Endothelial cell of umbilical vein (primary cell): Measurements from ENCODE around the gene SECISBP2. TPM values are rescaled to one million over a fixed set of nuclear protein-coding genes. Genes with fewer than 3 reads are reported as not detected.

Experiments used
- BruUV-seq: library from RNA; stranded (reverse); fragments of 400-500 nt; replicated peaks from 2 replicates; lab custom pipeline; 2021; lab: Mats Ljungman, UMichigan
- CTCF ChIA-PET: fragments of 300-600, 350-600 bp; sonication (Branson Sonifier 250); formaldehyde crosslinking; loops from one replicate; lab custom pipeline; 2021; ENCODE audit warnings: antibody characterized with exemption, inconsistent platforms; lab: Charles Lee
- POLR2A ChIA-PET: fragments of 300-600, 350-600 bp; sonication (Branson Sonifier 250); formaldehyde crosslinking; loops from one replicate; lab custom pipeline; 2021; ENCODE audit warnings: antibody characterized with exemption, inconsistent platforms; lab: Charles Lee
- DNase-seq: peaks from one replicate; pipeline ENCODE4 v3.0.0-alpha.2; 2011; ENCODE audit warnings: low read depth, low spot score
- FAIRE-seq: peaks from 2 replicates; lab custom pipeline; 2011; peaks lifted over from hg19 to GRCh38; lab: Jason Lieb, UNC
- H2AFZ ChIP-seq: 2 replicates; pipeline ENCODE4 v1.6.0; 2012; ENCODE audit warnings: low read depth, low read length, control low read depth, inconsistent platforms
- H3K27ac ChIP-seq: 2 replicates; pipeline ENCODE4 v1.5.1; 2011; ENCODE audit warnings: low read depth, mild to moderate bottlenecking, control low read depth, low read length, moderate library complexity; ENCODE audit not compliant: insufficient read depth
- H3K27me3 ChIP-seq, 2 experiments: 2 replicates each; pipeline versions ENCODE4 v1.6.0 to v1.6.1; 2011; ENCODE audit warnings: low read length in 2 of 2, mixed read lengths in 1 of 2; ENCODE audit not compliant: control insufficient read depth in 2 of 2, insufficient read depth in 2 of 2
- H3K36me3 ChIP-seq, 2 experiments: 2 replicates in 1 of 2; 3 replicates in 1 of 2; pipeline ENCODE4 v1.5.1; 2011; ENCODE audit warnings: low read length in 2 of 2, mild to moderate bottlenecking in 1 of 2, moderate library complexity in 1 of 2; ENCODE audit not compliant: control insufficient read depth in 2 of 2, insufficient read depth in 2 of 2; ENCODE audit errors: extremely low read depth in 1 of 2
- H3K4me1 ChIP-seq: 3 replicates; pipeline ENCODE4 v1.5.1; 2011; ENCODE audit warnings: mild to moderate bottlenecking, low read length; ENCODE audit not compliant: control insufficient read depth, insufficient read depth; ENCODE audit errors: extremely low read depth
- H3K4me2 ChIP-seq: 2 replicates; pipeline ENCODE4 v1.6.1; 2011; ENCODE audit warnings: low read length, control low read depth, mixed read lengths; ENCODE audit not compliant: insufficient read depth
- H3K4me3 ChIP-seq, 3 experiments: fragments of 200-600 bp in 1 of 3; sonication (generic), shearing (Covaris generic) in 1 of 3; replicated peaks in 1 of 3; 2 replicates each; pipeline ENCODE4 v1.5.1; 2011 to 2016; ENCODE audit warnings: control low read depth in 3 of 3, low read length in 3 of 3, mild to moderate bottlenecking in 2 of 3, inconsistent platforms in 1 of 3, low read depth in 1 of 3, moderate library complexity in 1 of 3; ENCODE audit not compliant: insufficient read depth in 1 of 3
- H3K79me2 ChIP-seq: 2 replicates; pipeline ENCODE4 v1.6.0; 2012; ENCODE audit warnings: low read length, inconsistent platforms; ENCODE audit not compliant: control insufficient read depth, insufficient read depth
- H3K9ac ChIP-seq: replicated peaks from 2 replicates; pipeline ENCODE3; 2011; ENCODE audit warnings: low read length, control low read depth; ENCODE audit not compliant: insufficient read depth; ENCODE audit errors: extremely low read depth
- H3K9me1 ChIP-seq: replicated peaks from 3 replicates; pipeline ENCODE4 v1.6.0; 2011; ENCODE audit warnings: mild to moderate bottlenecking, low read length; ENCODE audit not compliant: control insufficient read depth, insufficient read depth; ENCODE audit errors: extremely low read depth
- H3K9me3 ChIP-seq: replicated peaks from 2 replicates; pipeline ENCODE4 v1.5.1; 2012; ENCODE audit warnings: low read length, inconsistent platforms; ENCODE audit not compliant: control insufficient read depth, insufficient read depth
- H4K20me1 ChIP-seq: replicated peaks from 2 replicates; pipeline ENCODE3; 2011; ENCODE audit warnings: mild to moderate bottlenecking, low read length; ENCODE audit not compliant: control insufficient read depth, insufficient read depth; ENCODE audit errors: extremely low read depth
- CTCF ChIP-seq, 2 donors: IDR thresholded peaks; 1 replicate in 1 of 2; 2 replicates in 1 of 2; pipeline ENCODE4 v1.5.1; 2011; ENCODE audit warnings: low read length in 2 of 2, mild to moderate bottlenecking in 2 of 2, moderate library complexity in 2 of 2, control low read depth in 1 of 2, inconsistent platforms in 1 of 2, low read depth in 1 of 2; ENCODE audit not compliant: insufficient read depth in 1 of 2; ENCODE audit errors: extremely low read depth in 1 of 2
- EZH2 ChIP-seq: IDR thresholded peaks from 2 replicates; pipeline ENCODE4 v1.6.1; 2012; ENCODE audit warnings: borderline replicate concordance, low read depth, mild to moderate bottlenecking, moderate library complexity, low read length, inconsistent platforms; ENCODE audit not compliant: severe bottlenecking
- FOS ChIP-seq: IDR thresholded peaks from 2 replicates; pipeline ENCODE4 v1.6.1; 2011; ENCODE audit warnings: mild to moderate bottlenecking, low read length, moderate library complexity, borderline replicate concordance; ENCODE audit not compliant: insufficient read depth
- MAX ChIP-seq: IDR thresholded peaks from 2 replicates; pipeline ENCODE4 v1.6.1; 2011; ENCODE audit not compliant: insufficient read depth, insufficient read length
- MYC ChIP-seq: IDR thresholded peaks from one replicate; pipeline ENCODE4 v1.6.1; 2011; ENCODE audit warnings: mild to moderate bottlenecking, low read depth, low read length
- POLR2A ChIP-seq: IDR thresholded peaks from 2 replicates; pipeline ENCODE4 v1.6.1; 2012; ENCODE audit warnings: low read depth, mild to moderate bottlenecking, control low read depth, low read length
- dilution Hi-C: fragments of 300-500 bp; cut with MboI; formaldehyde crosslinking; loops from one replicate; pipeline ENCODE4 v1.15.0; 2019; ENCODE audit warnings: low sequenced_read_pairs; ENCODE audit not compliant: extremely low pct_ligation_motif_present
- intact Hi-C: fragments of 100-400 bp; cut with micrococcal nuclease; formaldehyde crosslinking; loops from one replicate; pipeline ENCODE4 v1.10.0; 2022
- polyA plus RNA-seq, 4 experiments: library from polyadenylated mRNA; depleted of rRNA in 3 of 4; stranded (reverse) in 3 of 4; unstranded in 1 of 4; fragments of >200 nt; gene quantifications; 2 replicates each; pipeline versions ENCODE4 v1.2.1 to v1.2.3, GENCODE V29; 2011 to 2012; ENCODE audit warnings: missing spikeins in 1 of 4
- total RNA-seq: library from RNA; stranded (reverse); gene quantifications from 2 replicates; pipeline ENCODE4 v1.2.3, GENCODE V29; 2021

The SECISBP2 gene
- total and polyA plus RNA-seq, 2 donors (not counting 3 experiments of a cell fraction or from before 2014, with no cell fraction given): 22.7 to 36.3 TPM

GRCh38 chr9:89380437-89381307 lies 62.4 kb downstream of the SECISBP2 start:
- no peak overlapping the region for H2AFZ ChIP-seq
- H3K36me3 ChIP-seq: no peaks in the 10 kb centered on the region
- DNase-seq (no peak), FAIRE-seq (no peak)
- H3K4me1 ChIP-seq: no peaks in the 10 kb centered on the region
- no peaks in the 10 kb centered on the region for H3K27me3 ChIP-seq
- ChIA-PET POLR2A (no interaction called here), CTCF (interaction anchor here (1.7 to 1.8 kb wide), 2 partner anchors 62 to 168 kb away, joined by 4 to 10 read pairs; partner anchors contain the start of gene SECISBP2)
- no peaks in the 10 kb centered on the region for H3K9me3 ChIP-seq
- intact Hi-C loops: no loop called here
- dilution Hi-C loops: no loop called here
- TF ChIP-seq FOS (no peak), CTCF (IDR thresholded peaks at IDR 0.05; ENCODE audit: extremely low read depth in 1 of 2, insufficient read depth in 1 of 2, low read depth in 1 of 2, low read length in 2 of 2) (no peak), MAX (no peak), MYC (no peak), EZH2 (no peak), POLR2A (no peak)
- H4K20me1 ChIP-seq: no peaks in the 10 kb centered on the region
- H3K79me2 ChIP-seq: no peaks in the 10 kb centered on the region
- no peak overlapping the region for H3K4me2 ChIP-seq
- no TSS peak for BruUV-seq
- H3K4me3 ChIP-seq: no peak overlapping the region
- no peak overlapping the region for H3K27ac ChIP-seq
- no peak overlapping the region for H3K9ac ChIP-seq
- H3K9me1 ChIP-seq: no peaks in the 10 kb centered on the region
